IMR-90 (cell line): ENCODE measurements around the gene GLCE. TPM values are rescaled to one million over a fixed set of nuclear protein-coding genes. Genes with fewer than 3 reads are reported as not detected.

ENCODE experiments used
- ATAC-seq: fragments of 200-7000 bp; cut with Tn5 transposase; 2 replicates; pipeline ENCODE4 v1.9.1; 2020; ENCODE audit warnings: low read depth, mild to moderate bottlenecking, moderate library complexity
- BruUV-seq: library from RNA; stranded (reverse); fragments of 400-500 nt; replicated peaks from 2 replicates; lab custom pipeline; 2021; lab: Mats Ljungman, UMichigan
- CTCF ChIA-PET: fragments of 300-600 bp; formaldehyde crosslinking; extraction: SDS; loops from one replicate; lab custom pipeline; 2021; ENCODE audit warnings: antibody characterized with exemption; lab: Yijun Ruan, JAX
- POLR2A ChIA-PET: fragments of 300-600 bp; sonication (Branson Sonifier 250); formaldehyde crosslinking; loops from one replicate; lab custom pipeline; 2022; ENCODE audit warnings: antibody characterized with exemption; ENCODE audit not compliant: unreplicated experiment; lab: Charles Lee
- DNase-seq: peaks from one replicate; pipeline ENCODE4 v3.0.0; 2013
- H2AFZ ChIP-seq: replicated peaks from 2 replicates; pipeline ENCODE3; 2013; ENCODE audit warnings: low read length, mild to moderate bottlenecking; ENCODE audit not compliant: poor library complexity
- H2AK5ac ChIP-seq: 2 replicates; pipeline ENCODE4 v1.6.1; 2013; ENCODE audit warnings: low read depth, low read length, inconsistent platforms
- H2AK9ac ChIP-seq: replicated peaks from 2 replicates; pipeline ENCODE3; 2013; ENCODE audit warnings: mild to moderate bottlenecking, low read depth, low read length, moderate library complexity; ENCODE audit not compliant: poor library complexity
- H2BK120ac ChIP-seq: 2 replicates; pipeline ENCODE4 v1.6.1; 2013; ENCODE audit warnings: low read depth, low read length, inconsistent platforms
- H2BK15ac ChIP-seq: 3 replicates; pipeline ENCODE4 v1.6.1; 2013; ENCODE audit warnings: low read depth, low read length, inconsistent platforms
- H2BK20ac ChIP-seq: 2 replicates; pipeline ENCODE4 v1.6.1; 2013; ENCODE audit warnings: low read depth, mild to moderate bottlenecking, inconsistent platforms, low read length, moderate library complexity
- H2BK5ac ChIP-seq: 2 replicates; pipeline ENCODE4 v1.6.1; 2013; ENCODE audit warnings: mild to moderate bottlenecking, low read depth, low read length, inconsistent platforms; ENCODE audit not compliant: poor library complexity, severe bottlenecking
- H3K14ac ChIP-seq: replicated peaks from 2 replicates; pipeline ENCODE4 v1.6.1; 2013; ENCODE audit warnings: low read depth, low read length, inconsistent platforms
- H3K18ac ChIP-seq: 2 replicates; pipeline ENCODE4 v1.6.1; 2013; ENCODE audit warnings: low read depth, low read length, control low read depth
- H3K23ac ChIP-seq: 2 replicates; pipeline ENCODE4 v1.6.1; 2013; ENCODE audit warnings: low read depth, low read length, inconsistent platforms
- H3K27ac ChIP-seq: 2 replicates; pipeline ENCODE4 v1.5.1; 2013; ENCODE audit warnings: mild to moderate bottlenecking, control low read depth, low read length; ENCODE audit not compliant: insufficient read depth
- H3K27me3 ChIP-seq: 2 replicates; pipeline ENCODE4 v1.6.1; 2013; ENCODE audit warnings: low read length; ENCODE audit not compliant: control insufficient read depth, insufficient read depth
- H3K36me3 ChIP-seq: 2 replicates; pipeline ENCODE4 v1.6.1; 2013; ENCODE audit warnings: low read length, mixed read lengths; ENCODE audit not compliant: control insufficient read depth, insufficient read depth
- H3K4ac ChIP-seq: 2 replicates; pipeline ENCODE4 v1.6.1; 2013; ENCODE audit warnings: low read depth, low read length, inconsistent platforms
- H3K4me1 ChIP-seq: 2 replicates; pipeline ENCODE4 v1.6.1; 2013; ENCODE audit warnings: low read length, mixed read lengths; ENCODE audit not compliant: control insufficient read depth, insufficient read depth
- H3K4me2 ChIP-seq: 2 replicates; pipeline ENCODE4 v1.6.1; 2013; ENCODE audit warnings: low read depth, mild to moderate bottlenecking, control low read depth, low read length, moderate library complexity
- H3K4me3 ChIP-seq: 2 replicates; pipeline ENCODE4 v1.5.1; 2013; ENCODE audit warnings: low read depth, mild to moderate bottlenecking, control low read depth, low read length, moderate library complexity; ENCODE audit not compliant: insufficient read depth
- H3K56ac ChIP-seq: 2 replicates; pipeline ENCODE4 v1.6.1; 2013; ENCODE audit warnings: low read length, inconsistent platforms; ENCODE audit not compliant: insufficient read depth; ENCODE audit errors: extremely low read depth
- H3K79me1 ChIP-seq, 2 experiments: 2 replicates each; pipeline ENCODE4 v1.6.1; 2013; ENCODE audit warnings: low read length in 2 of 2, inconsistent platforms in 1 of 2, low read depth in 1 of 2
- H3K9ac ChIP-seq: 2 replicates; pipeline ENCODE4 v1.6.1; 2013; ENCODE audit warnings: low read depth, low read length, control low read depth
- H3K9me1 ChIP-seq: 2 replicates; pipeline ENCODE4 v1.6.1; 2013; ENCODE audit warnings: low read length, inconsistent platforms; ENCODE audit not compliant: insufficient read depth
- H3K9me3 ChIP-seq: 2 replicates; pipeline ENCODE4 v1.6.1; 2013; ENCODE audit warnings: low read length; ENCODE audit not compliant: control insufficient read depth, insufficient read depth
- H4K20me1 ChIP-seq: 2 replicates; pipeline ENCODE4 v1.6.1; 2013; ENCODE audit warnings: low read length, inconsistent platforms; ENCODE audit not compliant: insufficient read depth
- H4K5ac ChIP-seq: 2 replicates; pipeline ENCODE4 v1.6.1; 2013; ENCODE audit warnings: mild to moderate bottlenecking, low read depth, low read length, control low read depth
- H4K8ac ChIP-seq, 2 experiments: 2 replicates each; pipeline ENCODE4 v1.6.1; 2013; ENCODE audit warnings: low read depth in 2 of 2, low read length in 2 of 2, control low read depth in 1 of 2, inconsistent platforms in 1 of 2
- H4K91ac ChIP-seq: 2 replicates; pipeline ENCODE4 v1.6.1; 2013; ENCODE audit warnings: low read depth, low read length, inconsistent platforms; ENCODE audit not compliant: insufficient read depth
- CEBPB ChIP-seq: IDR thresholded peaks from 2 replicates; pipeline ENCODE4 v1.6.1; 2012; ENCODE audit warnings: low read depth, low read length, improper control_type of control experiment
- MAZ ChIP-seq: IDR thresholded peaks from 2 replicates; pipeline ENCODE4 v1.6.1; 2012; ENCODE audit warnings: low read depth, mild to moderate bottlenecking, low read length, improper control_type of control experiment, moderate library complexity, borderline replicate concordance
- RCOR1 ChIP-seq: IDR thresholded peaks from 2 replicates; pipeline ENCODE4 v1.6.1; 2012; ENCODE audit warnings: mild to moderate bottlenecking, low read length, improper control_type of control experiment; ENCODE audit not compliant: insufficient replicate concordance
- RFX5 ChIP-seq: IDR thresholded peaks from 2 replicates; pipeline ENCODE4 v1.8.0; 2012; ENCODE audit warnings: low read depth, mild to moderate bottlenecking, low read length, moderate library complexity
- WGBS, 2 experiments: methylation state at CpG; one replicate each; pipeline versions ENCODE4 v1.1.5 to v1.1.7; 2013; ENCODE audit warnings: missing lambda C conversion rate in 2 of 2; ENCODE audit not compliant: insufficient read length in 1 of 2; ENCODE audit errors: extremely low coverage in 2 of 2; 5-methylcytosine and 5-hydroxymethylcytosine counted together
- dilution Hi-C: fragments of 300-500 bp; cut with HindIII; formaldehyde crosslinking; loops from one replicate; pipeline ENCODE4 v1.14.3; 2018; ENCODE audit warnings: low sequenced_read_pairs; ENCODE audit not compliant: unreplicated experiment
- in situ Hi-C: fragments of 300-500 bp; cut with MboI; formaldehyde crosslinking; loops from 3 replicates; pipeline ENCODE4 v1.14.3; 2019; ENCODE audit warnings: low sequenced_read_pairs, inconsistent platforms, mixed read lengths
- intact Hi-C: fragments of 100-400 bp; cut with micrococcal nuclease; formaldehyde crosslinking; loops from 2 replicates; pipeline ENCODE4 v1.10.0; 2022
- polyA plus RNA-seq, 3 experiments: library from polyadenylated mRNA; depleted of rRNA; stranded (reverse); fragments of >200 nt; gene quantifications; 2 replicates each; pipeline ENCODE4 v1.2.3, GENCODE V29; 2012; ENCODE audit warnings: low replicate concordance in 1 of 3
- total RNA-seq: library from RNA; depleted of rRNA; stranded (reverse); fragments of >200 nt; gene quantifications from 2 replicates; pipeline ENCODE4 v1.2.3, GENCODE V29; 2012

GLCE gene
- total and polyA plus RNA-seq, 2 of the 4 experiments (the other 2 are of a cell fraction) = 15.3 to 29.6 TPM

DNA sequence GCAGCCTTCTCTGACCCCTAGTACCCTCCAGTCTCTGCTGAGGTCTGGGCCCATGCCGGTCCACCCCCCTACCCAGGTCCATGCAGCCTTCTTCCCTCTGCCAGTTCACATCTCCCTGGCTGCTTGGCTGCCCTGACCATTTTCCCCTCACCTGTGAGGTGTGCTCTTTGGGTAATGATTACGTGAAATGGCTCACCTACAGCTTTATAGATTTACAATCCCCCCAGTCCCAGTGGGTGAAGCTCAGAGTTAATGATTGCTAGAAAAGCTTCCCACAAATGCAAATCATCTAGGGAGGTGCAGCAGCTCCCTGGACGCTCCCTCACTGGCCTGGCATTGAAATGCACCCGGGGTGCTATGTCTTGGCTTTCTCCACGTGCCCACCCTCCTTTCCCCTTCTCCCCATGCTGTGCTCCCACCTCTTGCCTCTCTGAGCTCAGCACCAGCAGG lies 157.0 kb downstream of the GLCE start:
- dilution Hi-C loops (no loop called here), in situ Hi-C loops (no loop called here), intact Hi-C loops (no loop called here)
- no peaks in the 10 kb centered on the region for H4K20me1 ChIP-seq
- peaks cover 10% of the 10 kb centered on the region for H3K4me1 ChIP-seq
- H3K36me3 ChIP-seq = no peaks in the 10 kb centered on the region
- H4K8ac ChIP-seq = no peak overlapping the region
- H3K4me2 ChIP-seq = no peak overlapping the region
- no peak overlapping the region for H4K5ac ChIP-seq
- peaks cover 11% of the 10 kb centered on the region; the same call in 1 of the 2 replicates for H3K9me1 ChIP-seq
- no peak overlapping the region for H3K56ac ChIP-seq
- no peak overlapping the region for H3K18ac ChIP-seq
- no peak overlapping the region for H2BK15ac ChIP-seq
- H2AK5ac ChIP-seq = peak overlapping the region; percentile 21; the same call in 1 of the 2 replicates
- H3K4ac ChIP-seq = 0 out of 2 replicates have a peak overlapping the region, but pooled peaks have one; percentile 30
- no peak overlapping the region for H3K4me3 ChIP-seq
- POLR2A ChIA-PET = no interaction called here
- no peak overlapping the region for H3K23ac ChIP-seq
- CTCF ChIA-PET = no interaction called here
- ATAC-seq (no peak), DNase-seq (no peak)
- H3K27ac ChIP-seq = no peak overlapping the region
- WGBS, 2 experiments = 69% methylated on average over 3 of the region's 5 CpGs; no CpG with 5 or more reads in 1 of the 2 experiments
- BruUV-seq = no TSS peak
- no peak overlapping the region for H2AK9ac ChIP-seq
- H2BK5ac ChIP-seq = no peak overlapping the region
- no peak overlapping the region for H3K14ac ChIP-seq
- TF ChIP-seq CEBPB = no peak
- TF ChIP-seq RFX5 = no peak
- no peak for TF ChIP-seq MAZ
- TF ChIP-seq RCOR1 = no peak
- H3K9ac ChIP-seq = no peak overlapping the region
- no peaks in the 10 kb centered on the region for H3K79me1 ChIP-seq
- no peak overlapping the region; the same call in 1 of the 2 replicates for H2BK120ac ChIP-seq
- H2BK20ac ChIP-seq = no peak overlapping the region
- no peaks in the 10 kb centered on the region for H3K27me3 ChIP-seq
- H2AFZ ChIP-seq = no peak overlapping the region
- peak overlapping the region; percentile 6; the same call in 1 of the 2 replicates for H4K91ac ChIP-seq
- no peaks in the 10 kb centered on the region for H3K9me3 ChIP-seq
